ENCODE measurements around the gene HES4.

HES4 gene

GRCh38 chr1:963746-964525 is 36.0 kb downstream of the HES4 start:
- no peak for DNase-seq

DNA sequence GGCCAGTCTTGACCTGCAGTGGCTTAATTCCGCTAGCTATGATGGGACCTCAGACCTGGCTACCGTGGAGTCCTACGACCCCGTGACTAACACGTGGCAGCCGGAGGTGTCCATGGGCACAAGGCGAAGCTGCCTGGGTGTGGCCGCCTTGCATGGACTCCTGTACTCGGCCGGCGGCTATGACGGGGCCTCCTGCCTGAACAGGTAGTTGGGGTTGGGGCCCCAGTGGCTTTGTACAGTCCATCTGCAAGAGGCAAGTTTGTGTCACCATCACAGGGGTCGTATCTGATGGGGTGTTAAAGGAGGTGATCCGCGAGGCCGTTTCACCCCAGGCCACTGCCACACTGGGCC is 36.6 kb downstream of the HES4 start:
- DNase-seq, result no peak

DNA sequence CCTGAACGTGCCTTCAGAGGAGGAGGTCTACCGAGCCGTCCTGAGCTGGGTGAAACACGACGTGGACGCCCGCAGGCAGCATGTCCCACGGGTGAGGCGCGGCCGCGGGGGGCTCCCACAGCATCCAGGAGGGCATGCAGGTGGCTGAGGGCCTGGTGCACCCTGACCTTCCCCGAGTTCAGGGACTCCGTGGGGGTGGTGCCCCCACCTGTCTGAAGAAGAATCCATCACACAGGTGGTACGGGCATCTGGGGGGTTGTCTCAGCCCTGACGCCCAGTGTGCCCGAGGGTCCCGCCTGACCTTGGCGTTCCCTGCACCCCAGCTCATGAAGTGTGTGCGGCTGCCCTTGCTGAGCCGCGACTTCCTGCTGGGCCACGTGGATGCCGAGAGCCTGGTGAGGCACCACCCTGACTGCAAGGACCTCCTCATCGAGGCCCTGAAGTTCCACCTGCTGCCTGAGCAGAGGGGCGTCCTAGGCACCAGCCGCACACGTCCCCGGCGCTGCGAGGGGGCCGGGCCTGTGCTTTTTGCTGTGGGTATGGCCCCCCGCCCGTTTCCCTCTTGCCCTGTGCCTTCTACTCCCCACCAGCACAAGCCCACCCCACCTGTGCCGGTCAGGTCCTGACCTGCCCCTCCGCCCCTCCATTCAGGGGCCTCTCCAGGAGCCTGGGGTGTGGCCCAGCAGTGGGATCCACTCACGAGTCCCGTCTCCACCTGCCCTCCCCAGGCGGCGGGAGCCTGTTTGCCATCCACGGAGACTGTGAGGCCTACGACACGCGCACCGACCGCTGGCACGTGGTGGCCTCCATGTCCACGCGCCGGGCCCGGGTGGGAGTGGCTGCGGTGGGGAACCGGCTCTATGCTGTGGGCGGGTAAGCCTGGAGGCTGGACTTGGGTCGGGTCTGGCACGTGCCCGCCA is 37.3 kb downstream of the HES4 start:
- DNase-seq, result no peak

DNA sequence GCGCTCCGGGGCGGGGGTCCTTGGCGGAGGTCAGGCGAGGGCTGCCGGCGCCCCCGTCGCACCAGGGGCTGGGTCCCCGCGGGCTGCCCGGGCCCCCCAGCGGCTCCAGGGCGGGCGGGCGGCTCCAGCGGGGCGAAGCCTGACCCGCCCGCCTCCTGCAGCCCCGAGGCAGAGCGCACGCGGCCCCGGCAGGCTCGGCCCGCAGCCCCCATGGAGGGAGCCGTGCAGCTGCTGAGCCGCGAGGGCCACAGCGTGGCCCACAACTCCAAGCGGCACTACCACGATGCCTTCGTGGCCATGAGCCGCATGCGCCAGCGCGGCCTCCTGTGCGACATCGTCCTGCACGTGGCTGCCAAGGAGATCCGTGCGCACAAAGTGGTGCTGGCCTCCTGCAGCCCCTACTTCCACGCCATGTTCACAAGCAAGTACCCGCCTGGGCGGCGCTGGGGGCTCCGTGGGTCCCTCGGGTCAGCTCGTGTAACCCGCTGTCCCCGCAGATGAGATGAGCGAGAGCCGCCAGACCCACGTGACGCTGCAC is 38.7 kb downstream of the HES4 start:
- DNase-seq, result no peak

- DNase-seq, result no peak
These were observed 39.4 kb downstream of the HES4 start, which contains the start of gene KLHL17 for GRCh38 chr1:960363-961131. Gene KLHL17, plus strand, starts transcription at chr1:960584. Its CDS starts 110 bp downstream, at chr1:960694.

DNA sequence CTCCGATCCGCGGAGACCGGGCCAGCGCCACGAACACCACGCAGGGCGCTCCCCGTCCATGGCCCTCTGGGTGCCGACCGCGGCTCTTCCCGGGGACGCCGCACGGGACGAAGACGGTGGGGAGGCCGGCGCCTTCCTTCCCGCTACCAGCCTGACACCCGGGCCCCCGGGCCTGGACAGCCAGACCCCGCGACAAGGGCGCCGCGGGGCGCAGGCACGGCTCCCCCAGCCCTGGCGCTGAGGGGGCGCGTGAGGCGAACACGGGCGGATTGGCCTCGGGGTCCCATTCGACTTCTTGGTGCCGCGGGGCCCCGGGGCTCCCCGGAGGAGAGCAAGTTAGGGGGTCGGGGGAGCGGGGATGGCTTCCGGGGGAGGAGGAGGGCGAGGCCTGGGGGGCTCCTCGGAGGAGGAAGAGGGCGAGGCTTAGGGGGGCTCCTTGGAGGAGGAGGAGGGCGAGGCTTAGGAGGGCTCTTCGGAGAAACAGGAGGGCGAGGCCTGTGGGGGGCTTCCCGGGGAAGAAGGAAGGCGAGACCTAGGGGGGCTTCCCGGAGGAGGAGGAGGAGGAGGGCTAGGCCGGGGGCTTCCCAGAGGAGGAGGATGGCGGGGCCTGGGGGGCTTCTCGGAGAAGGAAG is 40.0 kb downstream of the HES4 start:
- DNase-seq, result no peak

GRCh38 chr1:958823-959730 is 40.8 kb downstream of the HES4 start, which contains the start of gene NOC2L:
Gene NOC2L, minus strand, starts transcription at chr1:959256. Its CDS starts 16 bp downstream, at chr1:959240.
- no peak for DNase-seq

DNA sequence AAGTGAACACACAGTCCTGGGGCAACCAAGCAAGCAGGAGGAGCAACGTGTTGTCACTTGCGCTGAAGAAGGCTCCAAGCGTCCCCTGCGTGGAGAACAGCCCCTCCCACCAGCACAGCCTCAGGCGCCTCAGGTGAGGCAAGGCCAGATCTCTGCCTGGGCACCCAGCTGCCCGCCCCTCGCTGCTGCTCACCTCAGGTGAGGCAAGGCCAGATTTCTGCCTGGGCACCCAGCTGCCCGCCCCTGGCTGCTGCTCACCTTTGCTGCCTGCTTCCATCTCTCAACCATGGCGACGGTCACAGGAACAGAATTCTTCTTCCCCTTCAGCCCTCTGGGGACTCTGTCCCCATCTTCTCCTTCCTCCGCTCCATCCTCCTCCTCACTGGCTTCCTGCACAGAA is 43.3 kb downstream of the HES4 start:
- DNase-seq, result no peak

- no peak for DNase-seq
These were observed 44.4 kb downstream of the HES4 start for GRCh38 chr1:955474-955873.

DNA sequence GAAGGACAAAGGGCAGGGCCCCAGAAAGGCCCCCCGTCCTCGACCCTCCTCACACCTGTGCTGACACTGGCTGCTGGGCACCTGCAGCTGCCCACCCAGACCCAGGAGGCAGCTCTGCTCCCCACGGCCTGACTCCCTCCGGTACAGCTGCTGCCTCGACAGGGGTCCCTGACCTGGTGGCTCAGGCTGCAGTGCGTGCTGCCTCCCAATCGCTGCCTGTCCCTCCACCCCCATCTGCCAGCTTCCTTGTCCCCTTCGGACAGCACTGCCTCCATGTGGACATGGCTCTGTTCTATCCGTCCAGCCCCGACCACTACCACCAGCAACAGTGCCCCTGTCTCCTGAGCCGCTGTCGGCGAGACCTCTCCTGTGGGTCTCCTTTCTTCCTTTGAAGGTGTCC is 45.0 kb downstream of the HES4 start:
- no peak for DNase-seq

GRCh38 chr1:953524-954320 is 46.2 kb downstream of the HES4 start:
- DNase-seq, result no peak

GRCh38 chr1:952603-953002 is 47.3 kb downstream of the HES4 start:
- no peak for DNase-seq

DNA sequence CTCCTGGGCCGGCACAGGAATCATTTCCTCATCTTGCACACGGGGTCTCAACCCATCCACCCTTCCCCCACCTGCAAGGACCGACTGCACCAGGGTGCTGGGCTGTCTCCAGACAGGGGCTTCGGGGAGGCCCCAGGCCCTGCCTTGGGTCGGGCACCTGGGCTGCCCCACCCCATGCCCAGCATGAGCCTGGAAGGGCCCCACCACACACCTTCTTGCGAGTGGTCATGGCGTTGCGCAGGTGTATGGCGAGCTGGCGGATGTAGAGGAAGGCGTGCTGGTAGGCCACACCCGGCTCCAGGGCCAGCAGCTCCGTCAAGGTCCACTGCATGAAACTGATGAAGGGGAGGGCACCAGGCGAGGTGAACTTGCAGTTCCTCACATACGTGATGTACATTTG is 47.7 kb downstream of the HES4 start:
- no peak for DNase-seq

GRCh38 chr1:951364-951763 is 48.5 kb downstream of the HES4 start:
- DNase-seq, result no peak

GRCh38 chr1:950881-951280 is 49.0 kb downstream of the HES4 start:
- no peak for DNase-seq

DNA sequence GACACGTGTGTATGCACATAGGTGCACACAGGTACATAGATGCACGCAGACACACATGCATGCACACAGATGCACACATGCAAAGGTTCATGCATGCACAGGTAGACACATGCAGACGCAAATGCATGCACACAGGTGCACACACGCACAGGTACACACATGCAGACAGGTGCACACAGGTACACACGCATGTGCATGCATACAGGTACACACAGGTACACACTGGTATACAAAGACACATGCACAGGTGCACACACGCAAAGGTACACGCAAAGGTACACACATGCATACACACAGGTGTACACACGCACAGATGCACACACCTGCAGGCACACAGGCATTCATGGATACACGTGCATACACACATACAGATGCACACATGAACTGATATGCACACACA is 49.6 kb downstream of the HES4 start:
- no peak for DNase-seq

Measured in NCI-H2107 (cell line).